GM12891 (cell line): Measurements from ENCODE around the gene ELFN2.
"Not testable (repeated sequence)": the region's sequence is repeated elsewhere in the genome, so short reads cannot be mapped to it uniquely, and the experiment has no call there.

Experiments used
- DNase-seq: peaks from one replicate; pipeline ENCODE4 v3.0.0; 2011; ENCODE audit warnings: low spot score; ENCODE audit not compliant: insufficient read length
- FAIRE-seq: peaks from 2 replicates; lab custom pipeline; 2011; peaks lifted over from hg19 to GRCh38; lab: Jason Lieb, UNC
- PAX5 ChIP-seq: IDR thresholded peaks from 2 replicates; pipeline ENCODE4 v1.6.1; 2011; ENCODE audit warnings: low read length, moderate library complexity, mild to moderate bottlenecking; ENCODE audit not compliant: insufficient read depth, severe bottlenecking
- POLR2A ChIP-seq: IDR thresholded peaks from 2 replicates; pipeline ENCODE4 v1.6.1; 2011; ENCODE audit warnings: low read depth, low read length, control low read depth
- POLR2AphosphoS5 ChIP-seq: IDR thresholded peaks from 2 replicates; pipeline ENCODE4 v1.6.1; 2011; ENCODE audit warnings: low read depth, low read length, control low read depth
- POU2F2 ChIP-seq: IDR thresholded peaks from 2 replicates; pipeline ENCODE4 v1.6.1; 2011; ENCODE audit warnings: low read depth, mild to moderate bottlenecking, control low read depth, low read length, moderate library complexity
- SPI1 ChIP-seq: IDR thresholded peaks from 2 replicates; pipeline ENCODE4 v1.6.1; 2011; ENCODE audit warnings: low read depth, low read length, control low read depth
- TAF1 ChIP-seq: IDR thresholded peaks from 2 replicates; pipeline ENCODE4 v1.6.1; 2011; ENCODE audit warnings: low read depth, low read length, control low read depth

ELFN2 gene

DNA sequence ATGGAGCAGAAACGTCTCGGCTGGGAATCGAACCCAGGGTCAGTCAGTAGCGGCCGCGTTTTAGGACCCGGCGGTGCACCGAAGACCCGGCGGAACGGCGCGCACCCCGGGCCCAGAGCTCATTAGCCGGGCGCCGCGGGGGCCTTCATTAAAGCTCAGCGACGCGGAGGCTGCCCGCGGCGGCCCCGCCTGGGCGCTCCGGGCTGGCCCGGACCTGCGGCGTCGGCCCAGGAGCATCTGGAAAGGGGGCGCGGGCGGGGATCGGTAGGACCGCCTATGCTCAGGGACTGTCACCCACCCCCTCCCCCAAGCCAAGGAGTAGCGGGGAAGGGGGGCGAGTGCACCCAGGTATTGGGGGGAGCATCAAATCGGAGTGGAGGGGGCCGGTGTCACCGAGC, 92.8 kb downstream of the ELFN2 start:
- no peak for FAIRE-seq
- TF ChIP-seq PAX5 (no peak), POLR2AphosphoS5 (no peak), POU2F2 (no peak), SPI1 (no peak), POLR2A (no peak), TAF1 (no peak)
- no peak for DNase-seq

DNA sequence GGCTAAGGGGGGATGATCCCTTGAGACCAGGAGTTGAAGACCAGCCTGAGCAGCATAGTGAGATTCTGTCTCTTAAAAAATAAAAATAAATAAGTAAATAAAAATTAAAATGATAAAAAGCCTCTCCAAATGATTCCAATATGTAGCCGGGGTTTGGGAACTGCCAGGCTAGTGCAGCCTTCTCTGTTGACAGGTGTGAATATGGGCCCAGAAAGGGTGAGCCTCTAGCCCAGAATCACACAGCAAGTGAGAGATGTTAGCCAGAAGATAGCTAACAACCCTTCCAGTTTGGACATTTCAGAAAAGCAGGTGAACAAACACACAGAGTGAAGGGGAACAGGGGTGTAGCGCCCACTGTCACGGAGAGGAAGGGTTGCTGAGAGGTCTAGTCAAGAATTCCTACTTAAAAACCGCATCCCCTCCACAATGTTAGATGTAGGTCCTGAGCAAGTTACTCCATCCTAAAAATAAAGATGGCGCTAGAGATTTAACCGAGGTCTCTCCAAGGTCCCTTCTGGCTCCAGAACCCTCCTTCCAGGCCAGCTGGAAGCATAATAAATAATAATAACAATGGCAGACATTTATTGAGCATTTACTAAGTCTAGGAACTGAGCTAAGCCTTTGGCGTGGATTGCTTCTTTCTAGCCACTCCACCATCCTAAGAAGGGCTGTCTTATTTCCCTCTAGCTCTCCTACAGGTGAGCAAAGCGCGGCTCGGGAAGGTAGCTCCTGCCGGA, 93.4 kb downstream of the ELFN2 start:
- TF ChIP-seq TAF1 (no peak), POU2F2 (no peak), PAX5 (no peak), SPI1 (no peak), POLR2A (no peak), POLR2AphosphoS5 (no peak)
- no peak for DNase-seq
- FAIRE-seq: no peak

DNA sequence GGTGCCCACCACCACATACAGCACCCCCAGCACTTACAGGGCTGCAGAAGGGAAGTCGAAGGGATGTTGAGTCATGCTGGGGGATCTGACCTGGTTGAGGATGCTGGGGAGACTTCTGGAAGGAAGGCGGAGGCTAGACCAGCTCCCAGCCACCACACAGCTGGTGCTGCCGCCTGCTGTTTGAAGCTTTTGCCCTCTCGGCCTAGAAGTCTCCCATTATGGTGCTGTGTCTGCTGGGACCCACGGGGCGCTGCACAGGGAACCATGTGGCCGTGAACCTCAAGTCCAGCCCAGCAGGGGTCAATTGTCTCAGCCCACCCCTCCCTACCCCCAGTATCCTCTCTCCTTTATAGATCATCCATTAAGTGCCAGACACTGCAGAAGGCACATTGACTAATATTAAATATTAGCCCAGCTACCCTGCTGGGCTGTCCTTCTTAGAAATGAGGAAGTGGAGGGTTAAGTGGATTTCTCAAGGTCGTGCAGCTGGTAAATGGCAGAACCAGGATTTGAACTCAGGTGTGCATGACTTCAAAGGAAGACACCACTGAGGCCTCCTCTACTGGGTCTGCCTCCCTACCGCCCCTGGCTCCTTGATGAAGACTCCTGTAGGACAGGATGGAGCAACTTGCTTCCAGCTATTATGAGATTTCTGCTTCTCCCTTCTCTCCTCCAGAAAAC, 95.3 kb downstream of the ELFN2 start:
- no peak for FAIRE-seq
- DNase-seq: no peak
- TF ChIP-seq SPI1 (peak; percentile 86), POLR2AphosphoS5 (no peak)

DNA sequence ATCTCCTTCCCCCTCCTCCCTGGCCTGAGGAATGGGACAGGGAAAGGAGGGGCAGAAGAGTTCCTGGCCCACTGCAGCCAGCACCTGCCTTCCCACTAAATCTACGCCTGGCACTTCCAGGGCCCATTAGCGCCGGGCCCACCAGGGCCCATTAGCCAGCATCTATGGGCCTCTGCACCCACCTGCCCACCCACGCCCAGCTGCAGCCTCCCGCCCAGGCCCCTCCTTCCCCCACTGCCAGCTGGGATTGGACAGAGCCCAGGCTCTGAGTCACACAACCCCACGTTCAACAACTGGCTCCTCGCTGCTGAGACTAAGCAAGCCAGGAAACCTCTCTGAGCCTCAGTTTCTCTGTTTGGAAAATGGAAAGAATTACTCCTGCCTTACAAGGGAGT, 96.2 kb downstream of the ELFN2 start:
- FAIRE-seq: no peak
- no peak for DNase-seq
- TF ChIP-seq POLR2A (no peak), SPI1 (no peak), POU2F2 (no peak), POLR2AphosphoS5 (no peak), PAX5 (no peak), TAF1 (no peak)

DNA sequence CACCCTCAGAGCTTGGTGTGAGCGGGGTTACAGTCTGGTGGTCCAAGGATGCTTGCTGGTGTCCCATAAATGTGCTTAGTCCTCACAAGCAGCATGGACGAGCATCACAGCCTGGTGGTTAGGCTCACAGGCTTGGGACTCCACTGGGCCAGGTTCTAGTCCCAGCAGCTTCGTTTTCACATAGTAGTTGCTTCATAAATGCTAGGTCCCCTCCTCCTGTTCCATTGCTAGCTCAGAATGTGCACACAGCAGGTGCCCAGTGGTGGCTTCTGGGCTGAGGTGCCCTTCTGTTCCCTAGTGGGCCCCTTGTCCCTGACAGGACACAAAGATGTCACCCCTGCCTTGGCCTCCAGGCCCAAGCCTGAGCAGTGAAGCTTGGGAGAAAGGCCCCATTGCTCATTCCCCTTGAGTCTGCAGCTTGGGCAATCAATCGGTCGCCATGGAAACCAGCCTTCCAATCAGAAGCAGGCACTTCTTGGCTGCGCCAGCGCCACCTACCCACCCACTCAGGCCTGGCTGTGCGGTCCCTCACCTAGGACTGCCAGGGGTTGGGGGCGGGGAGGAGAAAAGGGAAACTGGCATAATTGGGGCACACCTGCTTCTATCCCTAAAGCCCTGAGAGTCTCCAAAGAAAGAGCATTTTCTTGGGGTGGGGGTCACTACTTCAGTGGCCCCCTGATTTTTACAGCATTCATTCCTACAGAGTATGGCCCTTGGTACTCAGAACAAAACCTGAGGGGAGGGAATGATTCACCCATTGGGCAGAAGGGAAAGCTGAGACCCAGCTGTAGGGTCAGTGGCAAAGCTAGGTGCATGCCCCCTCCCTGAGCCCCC, 96.9 kb downstream of the ELFN2 start:
- TF ChIP-seq PAX5 (no peak), POLR2AphosphoS5 (no peak), POU2F2 (no peak), POLR2A (no peak), TAF1 (no peak), SPI1 (no peak)
- peak; percentile 74 for DNase-seq
- peak; percentile 82 for FAIRE-seq

DNA sequence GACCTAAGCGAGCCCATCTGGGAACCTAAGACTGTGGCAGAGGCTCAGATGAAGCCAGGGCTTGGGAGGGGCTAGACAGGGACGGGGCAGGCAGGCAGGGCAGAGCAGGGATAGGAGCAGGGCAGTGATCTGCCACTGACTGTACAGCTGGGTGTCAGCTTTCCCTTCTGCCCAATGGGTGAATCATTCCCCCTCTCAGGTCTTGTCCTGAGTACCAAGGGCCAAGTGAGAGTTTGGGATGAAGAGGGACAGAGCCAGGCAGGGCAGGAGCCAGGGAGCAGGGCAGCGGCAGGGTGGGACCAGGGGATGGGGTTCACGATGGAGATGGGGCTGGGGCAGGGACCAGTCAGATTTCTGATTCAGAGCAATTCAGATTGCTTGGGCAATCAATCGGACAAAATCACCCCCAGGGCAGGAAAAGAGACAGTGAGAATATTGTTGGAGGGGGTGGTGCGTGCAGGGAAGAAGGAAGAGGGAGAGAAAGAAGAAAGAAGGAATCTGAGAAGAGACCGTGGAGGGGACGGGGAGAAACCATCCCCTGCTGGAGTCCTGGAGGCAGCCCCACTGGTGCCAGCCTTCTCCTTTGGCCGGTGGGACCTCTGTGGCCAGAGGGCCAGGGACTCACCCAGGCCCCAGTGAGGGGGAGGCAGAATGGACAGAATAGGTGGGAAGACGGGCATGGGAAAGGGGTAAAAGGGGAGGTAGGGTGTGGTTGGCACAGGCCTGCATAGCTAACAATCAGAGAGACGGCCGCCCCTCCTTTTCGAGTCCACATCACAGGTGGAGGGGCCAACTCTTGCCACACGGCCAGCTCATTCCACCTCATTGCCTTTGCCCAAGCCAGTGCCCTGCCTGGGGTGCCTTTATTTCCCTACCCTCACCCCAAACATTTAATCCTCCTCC, 97.8 kb downstream of the ELFN2 start:
- FAIRE-seq (no peak), DNase-seq (no peak)
- TF ChIP-seq SPI1 (no peak), POLR2AphosphoS5 (no peak), POU2F2 (no peak), POLR2A (no peak), TAF1 (no peak), PAX5 (no peak)

DNA sequence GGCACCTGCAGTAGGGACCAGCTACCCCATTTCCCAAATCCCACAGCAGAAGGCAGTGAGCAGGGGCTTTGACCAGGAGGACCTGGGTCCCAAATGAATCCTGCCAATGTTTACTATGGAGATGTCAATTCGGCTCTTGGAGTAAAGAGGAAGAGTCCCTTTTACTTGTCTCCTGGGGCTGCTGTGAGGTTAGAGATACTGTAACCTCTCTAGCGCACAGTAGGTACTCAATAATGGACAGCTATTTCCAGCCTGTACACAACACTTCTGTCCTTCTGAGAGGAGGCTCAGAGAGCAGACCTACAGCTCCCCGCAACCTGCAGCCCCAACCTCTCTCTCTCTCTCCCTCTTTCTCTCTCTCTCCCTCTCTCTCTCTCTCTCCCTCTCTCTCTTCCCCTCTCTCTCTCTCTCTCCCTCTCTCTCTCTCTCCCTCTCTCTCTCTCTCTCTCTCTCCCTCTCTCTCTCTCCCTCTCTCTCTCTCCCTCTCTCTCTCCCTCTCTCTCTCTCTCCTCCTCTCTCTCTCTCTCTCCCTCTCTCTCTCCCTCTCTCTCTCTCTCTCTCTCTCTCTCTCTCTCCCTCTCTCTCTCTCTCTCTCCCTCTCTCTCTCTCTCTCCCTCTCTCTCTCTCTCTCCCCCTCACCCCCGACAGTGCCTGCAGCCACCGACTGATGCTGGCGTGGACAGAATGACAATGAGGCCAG, 98.6 kb downstream of the ELFN2 start:
- not testable (repeated sequence) for FAIRE-seq, DNase-seq

DNA sequence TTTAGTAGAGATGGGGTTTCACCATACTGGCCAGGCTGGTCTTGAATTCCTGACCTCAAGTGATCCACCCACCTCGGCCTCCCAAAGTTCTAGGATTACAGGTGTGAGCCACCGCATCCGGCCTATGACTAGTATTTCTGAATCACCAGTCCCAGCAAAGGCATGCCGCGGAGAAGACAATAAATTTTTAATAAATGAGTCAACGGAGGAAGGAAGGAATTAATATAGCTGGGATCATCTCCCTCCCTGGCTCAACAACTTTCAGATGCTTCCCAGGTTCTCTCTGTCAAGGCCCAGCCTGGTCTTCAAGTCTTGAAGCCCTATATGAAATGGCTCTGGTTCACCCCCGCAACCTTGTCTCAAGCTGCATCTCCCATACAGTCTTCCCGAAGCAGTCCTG, 99.3 kb downstream of the ELFN2 start:
- DNase-seq (no peak), FAIRE-seq (no peak)
- TF ChIP-seq POU2F2: no peak

DNA sequence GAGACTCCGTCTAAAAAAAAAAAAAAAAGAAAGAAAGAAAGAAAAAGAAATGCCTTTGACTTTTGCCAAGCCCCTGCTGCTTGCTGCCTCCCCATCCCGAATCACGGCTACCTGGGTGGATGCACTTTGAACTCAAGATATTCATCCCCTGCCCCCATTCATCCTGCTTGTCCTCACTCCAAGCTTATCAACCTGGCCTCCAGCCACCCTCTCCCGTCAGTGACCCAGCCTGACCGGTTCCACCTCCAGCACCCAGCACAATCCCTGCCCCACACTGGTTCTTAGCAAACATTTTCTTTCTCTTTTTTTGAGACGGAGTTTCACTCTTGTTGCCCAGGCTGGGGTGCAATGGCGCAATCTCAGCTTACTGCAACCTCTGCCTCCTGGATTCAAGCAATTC, 100.6 kb downstream of the ELFN2 start:
- no peak for DNase-seq
- FAIRE-seq: no peak
- TF ChIP-seq POLR2A (no peak), POU2F2 (no peak), POLR2AphosphoS5 (no peak), PAX5 (no peak), SPI1 (no peak), TAF1 (no peak)
